ENCODE results near the gene ANKS1A. TPM values are rescaled to one million over a fixed set of nuclear protein-coding genes. Genes with fewer than 3 reads are reported as not detected.
A peak's percentile ranks its signal among the peaks of the same experiment; 100 is the strongest.

ANKS1A gene
- total RNA-seq, 2 donors from 2014 or later = 26.7 to 30.9 TPM

- Histone ChIP-seq H3K27ac (no peak overlapping the region), H3K4me1 (no peaks in the 10 kb centered on the region)
Measured at GRCh38 chr6:34909320-34909883, 20.3 kb downstream of the ANKS1A start.

GRCh38 chr6:34911822-34912221, 22.8 kb downstream of the ANKS1A start:
- no peak for DNase-seq (ENCODE audit: low spot score)
- Histone ChIP-seq H3K27me3 (no peaks in the 10 kb centered on the region), H3K36me3 (no peaks in the 10 kb centered on the region), H3K4me3 (no peak overlapping the region), H3K27ac (no peak overlapping the region), H3K9me3 (no peaks in the 10 kb centered on the region), H3K4me1 (peaks cover 0 to 12% of the 10 kb centered on the region in 2 donors)
- TF ChIP-seq CTCF (IDR thresholded peaks at IDR 0.05) = no peak

More at GRCh38 chr6:34909320-34909883, 20.3 kb downstream of the ANKS1A start:
- no peak for TF ChIP-seq CTCF (IDR thresholded peaks at IDR 0.05)
- H3K27me3 ChIP-seq = no peaks in the 10 kb centered on the region
- no peak overlapping the region for H3K4me3 ChIP-seq
- no peak for DNase-seq (ENCODE audit: low spot score)
- no peaks in the 10 kb centered on the region for H3K9me3 ChIP-seq
- no peaks in the 10 kb centered on the region for H3K36me3 ChIP-seq

GRCh38 chr6:34912715-34913464, 23.8 kb downstream of the ANKS1A start:
- no peak overlapping the region for H3K27ac ChIP-seq
- no peaks in the 10 kb centered on the region for H3K36me3 ChIP-seq
- no peak for TF ChIP-seq CTCF (IDR thresholded peaks at IDR 0.05)

GRCh38 chr6:34914358-34914757, 25.3 kb downstream of the ANKS1A start:
- no peak for TF ChIP-seq CTCF (IDR thresholded peaks at IDR 0.05)
- no peaks in the 10 kb centered on the region for H3K9me3 ChIP-seq
- no peak overlapping the region for H3K27ac ChIP-seq
- H3K4me3 ChIP-seq = no peak overlapping the region
- no peaks in the 10 kb centered on the region for H3K36me3 ChIP-seq
- no peaks in the 10 kb centered on the region for H3K27me3 ChIP-seq
- no peak for DNase-seq (ENCODE audit: low spot score)
- peaks cover 0 to 36% of the 10 kb centered on the region in 2 donors for H3K4me1 ChIP-seq

More at GRCh38 chr6:34912715-34913464, 23.8 kb downstream of the ANKS1A start:
- no peak overlapping the region for H3K4me3 ChIP-seq
- no peak for DNase-seq (ENCODE audit: low spot score)
- no peaks in the 10 kb centered on the region for H3K27me3 ChIP-seq
- H3K9me3 ChIP-seq = no peaks in the 10 kb centered on the region
- H3K4me1 ChIP-seq = peaks cover 0 to 22% of the 10 kb centered on the region in 2 donors

GRCh38 chr6:34916348-34916967, 27.4 kb downstream of the ANKS1A start:
- Histone ChIP-seq H3K4me1 (peaks cover 0 to 41% of the 10 kb centered on the region in 2 donors), H3K9me3 (no peaks in the 10 kb centered on the region), H3K27me3 (no peaks in the 10 kb centered on the region), H3K4me3 (no peak overlapping the region), H3K27ac (peak overlapping the region; percentile 46 to 63), H3K36me3 (no peaks in the 10 kb centered on the region)
- no peak for DNase-seq (ENCODE audit: low spot score)
- no peak for TF ChIP-seq CTCF (IDR thresholded peaks at IDR 0.05)
